ENCODE measurements around the gene KCNC1.

Gene KCNC1

DNA sequence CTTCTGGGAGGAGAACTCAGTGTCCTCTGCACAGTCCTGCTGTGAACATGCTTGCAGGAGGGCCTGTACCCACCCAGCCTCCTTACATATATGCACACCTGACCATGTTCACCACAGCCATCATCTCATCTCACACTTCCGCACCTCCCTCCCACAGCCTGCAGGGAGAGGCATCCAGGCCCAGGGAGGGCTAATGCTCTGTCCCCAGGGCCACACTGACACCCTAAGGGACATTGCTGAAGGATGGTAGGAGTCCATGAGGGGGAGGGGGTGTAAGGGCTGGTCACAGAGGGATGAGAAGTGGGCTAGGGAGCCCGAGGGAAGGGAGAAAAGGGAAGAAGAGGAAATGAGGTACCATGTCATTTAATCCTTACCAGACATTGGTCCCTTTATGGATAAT, 4.4 kb upstream of the KCNC1 start:
- Histone ChIP-seq H3K79me2 (ENCODE audit: low read length) (no peaks in the 10 kb centered on the region), H3K4me3 (ENCODE audit: low read length) (peak overlapping the region; percentile 24; the same call in 1 of the 2 replicates), H4K20me1 (ENCODE audit: insufficient read depth, low read length) (0 out of 2 replicates have a peak, but pooled peaks cover 3% of the 10 kb centered on the region), H3K27ac (ENCODE audit: low read length) (no peak overlapping the region), H3K9ac (ENCODE audit: low read length) (no peak overlapping the region), H3K9me3 (ENCODE audit: insufficient read depth, low read length) (no peaks in the 10 kb centered on the region), H2AFZ (ENCODE audit: low read depth, low read length) (peak overlapping the region; percentile 57), H3K4me1 (ENCODE audit: low read length) (no peaks in the 10 kb centered on the region), H3K36me3 (replicated peaks; ENCODE audit: low read depth, low read length) (no peaks in the 10 kb centered on the region), H3K4me2 (ENCODE audit: low read length) (peak overlapping the region; percentile 41), H3K27me3 (ENCODE audit: low read depth, low read length) (peaks cover 13% of the 10 kb centered on the region)
- no peak for TF ChIP-seq EZH2phosphoT487 (IDR thresholded peaks at IDR 0.05; ENCODE audit: low read depth)
- TF ChIP-seq, protein P1, sequence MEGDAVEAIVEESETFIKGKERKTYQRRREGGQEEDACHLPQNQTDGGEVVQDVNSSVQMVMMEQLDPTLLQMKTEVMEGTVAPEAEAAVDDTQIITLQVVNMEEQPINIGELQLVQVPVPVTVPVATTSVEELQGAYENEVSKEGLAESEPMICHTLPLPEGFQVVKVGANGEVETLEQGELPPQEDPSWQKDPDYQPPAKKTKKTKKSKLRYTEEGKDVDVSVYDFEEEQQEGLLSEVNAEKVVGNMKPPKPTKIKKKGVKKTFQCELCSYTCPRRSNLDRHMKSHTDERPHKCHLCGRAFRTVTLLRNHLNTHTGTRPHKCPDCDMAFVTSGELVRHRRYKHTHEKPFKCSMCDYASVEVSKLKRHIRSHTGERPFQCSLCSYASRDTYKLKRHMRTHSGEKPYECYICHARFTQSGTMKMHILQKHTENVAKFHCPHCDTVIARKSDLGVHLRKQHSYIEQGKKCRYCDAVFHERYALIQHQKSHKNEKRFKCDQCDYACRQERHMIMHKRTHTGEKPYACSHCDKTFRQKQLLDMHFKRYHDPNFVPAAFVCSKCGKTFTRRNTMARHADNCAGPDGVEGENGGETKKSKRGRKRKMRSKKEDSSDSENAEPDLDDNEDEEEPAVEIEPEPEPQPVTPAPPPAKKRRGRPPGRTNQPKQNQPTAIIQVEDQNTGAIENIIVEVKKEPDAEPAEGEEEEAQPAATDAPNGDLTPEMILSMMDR (IDR thresholded peaks at IDR 0.05; ENCODE audit: low read depth, low read length): no peak

DNA sequence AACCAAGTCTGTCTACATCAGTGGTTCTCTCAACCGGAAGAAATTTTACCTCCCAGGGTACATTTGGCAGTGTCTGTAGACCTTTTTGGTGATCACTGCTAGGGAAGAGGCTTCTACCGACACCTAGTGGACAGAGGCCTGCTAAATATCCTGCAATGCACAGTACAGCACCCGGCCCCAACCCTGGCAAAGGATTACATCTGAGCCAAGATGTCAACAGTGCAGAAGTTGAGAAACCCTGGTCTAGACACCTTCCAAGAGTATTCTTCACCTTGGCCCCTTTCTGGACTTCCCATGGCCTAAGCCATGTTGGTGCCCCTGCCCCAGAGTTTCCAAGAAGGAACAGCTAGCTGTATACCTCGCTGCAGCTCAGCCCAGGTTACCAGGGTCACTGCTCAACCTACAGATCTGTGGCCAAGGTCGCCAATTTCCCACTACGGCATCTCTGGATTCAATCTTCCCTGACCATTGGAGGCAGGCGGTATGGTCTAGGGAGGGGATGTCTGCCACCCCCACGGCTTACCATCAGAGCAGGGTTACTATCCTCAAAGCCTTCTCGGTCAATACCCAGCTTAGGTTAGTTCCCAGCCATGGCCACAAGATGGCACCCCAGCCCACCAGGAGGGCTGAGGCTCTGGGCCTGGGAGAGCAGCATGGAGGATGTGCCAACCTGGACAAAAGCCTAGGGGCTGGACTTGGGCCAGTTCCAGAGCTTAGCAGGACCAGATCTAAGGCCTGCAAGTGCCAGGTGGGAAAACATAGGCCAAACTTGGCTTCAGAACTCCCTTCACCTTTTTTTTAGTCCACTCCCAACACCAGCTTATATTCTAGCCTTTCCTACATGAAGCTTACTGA, 3.7 kb upstream of the KCNC1 start:
- peak overlapping the region; percentile 24; the same call in 1 of the 2 replicates for H3K4me3 ChIP-seq (ENCODE audit: low read length)
- peak overlapping the region; percentile 57 for H2AFZ ChIP-seq (ENCODE audit: low read depth, low read length)
- H3K4me2 ChIP-seq (ENCODE audit: low read length): peak overlapping the region; percentile 41
- H4K20me1 ChIP-seq (ENCODE audit: insufficient read depth, low read length): 0 out of 2 replicates have a peak, but pooled peaks cover 3% of the 10 kb centered on the region
- no peaks in the 10 kb centered on the region for H3K9me3 ChIP-seq (ENCODE audit: insufficient read depth, low read length)
- H3K27ac ChIP-seq (ENCODE audit: low read length): no peak overlapping the region
- no peaks in the 10 kb centered on the region for H3K4me1 ChIP-seq (ENCODE audit: low read length)
- no peaks in the 10 kb centered on the region for H3K79me2 ChIP-seq (ENCODE audit: low read length)
- H3K36me3 ChIP-seq (replicated peaks; ENCODE audit: low read depth, low read length): no peaks in the 10 kb centered on the region
- TF ChIP-seq EZH2phosphoT487 (IDR thresholded peaks at IDR 0.05; ENCODE audit: low read depth): no peak
- TF ChIP-seq, protein P1 (IDR thresholded peaks at IDR 0.05; ENCODE audit: low read depth, low read length): peak; percentile 73
- no peak overlapping the region for H3K9ac ChIP-seq (ENCODE audit: low read length)
- peaks cover 8% of the 10 kb centered on the region for H3K27me3 ChIP-seq (ENCODE audit: low read depth, low read length)

DNA sequence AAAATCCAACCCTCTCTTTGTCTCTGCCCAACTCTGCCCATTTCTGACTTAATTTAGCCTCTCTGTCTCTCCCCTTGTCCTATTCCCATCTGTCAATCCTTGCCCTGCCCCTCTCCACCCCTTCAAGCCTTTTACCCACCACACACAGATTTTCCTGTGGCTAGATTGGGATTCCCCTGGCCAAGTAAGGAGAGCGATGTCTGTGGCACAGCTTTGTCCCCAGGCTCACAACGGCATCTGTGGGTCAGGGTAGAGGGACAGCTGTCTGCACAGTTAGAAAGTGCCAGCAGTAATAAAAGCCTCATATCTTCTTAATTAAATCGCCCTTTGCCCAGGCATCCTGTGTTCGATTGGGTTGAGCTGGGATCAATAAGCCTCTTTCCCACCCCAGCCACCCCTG, 1.3 kb upstream of the KCNC1 start:
- TF ChIP-seq, protein P1 (IDR thresholded peaks at IDR 0.05; ENCODE audit: low read depth, low read length): no peak
- TF ChIP-seq EZH2phosphoT487 (IDR thresholded peaks at IDR 0.05; ENCODE audit: low read depth): no peak
- Histone ChIP-seq H3K4me2 (ENCODE audit: low read length) (no peak overlapping the region), H3K27ac (ENCODE audit: low read length) (no peak overlapping the region), H3K79me2 (ENCODE audit: low read length) (no peaks in the 10 kb centered on the region), H3K27me3 (ENCODE audit: low read depth, low read length) (peaks cover 6% of the 10 kb centered on the region; the same call in 1 of the 2 replicates), H2AFZ (ENCODE audit: low read depth, low read length) (no peak overlapping the region), H3K4me3 (ENCODE audit: low read length) (no peak overlapping the region), H3K9ac (ENCODE audit: low read length) (no peak overlapping the region), H4K20me1 (ENCODE audit: insufficient read depth, low read length) (0 out of 2 replicates have a peak, but pooled peaks cover 3% of the 10 kb centered on the region), H3K4me1 (ENCODE audit: low read length) (no peaks in the 10 kb centered on the region), H3K9me3 (ENCODE audit: insufficient read depth, low read length) (no peaks in the 10 kb centered on the region), H3K36me3 (replicated peaks; ENCODE audit: low read depth, low read length) (no peaks in the 10 kb centered on the region)

DNA sequence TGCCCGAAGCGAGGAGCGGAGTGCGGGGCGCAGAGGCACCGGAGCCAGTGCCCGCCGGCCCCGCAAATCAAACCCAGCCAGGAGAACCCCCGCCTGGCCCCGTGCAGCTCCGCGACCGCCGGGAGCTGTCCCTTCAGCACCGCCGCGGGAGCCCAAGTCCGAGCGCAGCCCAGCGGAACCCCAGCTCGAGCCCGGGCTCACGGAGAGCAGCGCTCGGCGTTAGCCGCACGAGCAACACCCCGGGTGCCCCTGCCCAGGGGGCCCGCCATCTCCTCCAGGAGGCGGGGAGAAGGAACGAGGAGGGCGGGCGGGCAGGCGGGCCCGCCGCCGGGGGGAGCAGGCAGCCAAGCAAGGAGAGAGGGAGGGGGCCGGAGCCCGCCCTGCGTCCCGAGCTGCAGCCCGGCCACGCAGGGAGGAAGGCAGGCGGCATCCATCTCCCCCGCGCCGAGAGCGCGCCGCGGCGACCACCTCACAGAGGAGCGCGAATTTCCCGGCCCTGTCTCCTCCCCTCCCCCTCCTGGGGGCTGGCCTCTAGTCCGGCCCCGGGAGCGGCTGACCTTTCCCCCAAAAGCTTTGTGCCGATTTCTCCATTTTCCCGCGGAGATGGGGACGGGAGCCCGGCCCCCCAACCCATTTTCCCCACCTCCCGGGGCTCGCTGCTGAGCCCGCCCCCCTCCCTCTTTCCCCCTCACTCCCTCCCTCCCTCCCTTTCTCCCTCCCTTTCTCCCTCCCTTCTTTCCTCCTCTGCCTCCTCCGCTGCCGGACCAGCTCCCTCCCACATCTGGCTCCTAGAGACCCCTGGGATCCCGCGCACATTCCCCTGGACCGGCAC, 621 bp downstream of the KCNC1 start:
- 0 out of 2 replicates have a peak, but pooled peaks cover 3% of the 10 kb centered on the region for H4K20me1 ChIP-seq (ENCODE audit: insufficient read depth, low read length)
- peak overlapping the region; percentile 68 for H3K4me2 ChIP-seq (ENCODE audit: low read length)
- TF ChIP-seq, protein P1 (IDR thresholded peaks at IDR 0.05; ENCODE audit: low read depth, low read length): no peak
- TF ChIP-seq EZH2phosphoT487 (IDR thresholded peaks at IDR 0.05; ENCODE audit: low read depth): no peak
- no peaks in the 10 kb centered on the region for H3K9me3 ChIP-seq (ENCODE audit: insufficient read depth, low read length)
- H2AFZ ChIP-seq (ENCODE audit: low read depth, low read length): no peak overlapping the region
- no peaks in the 10 kb centered on the region for H3K27me3 ChIP-seq (ENCODE audit: low read depth, low read length)
- H3K79me2 ChIP-seq (ENCODE audit: low read length): no peaks in the 10 kb centered on the region
- H3K9ac ChIP-seq (ENCODE audit: low read length): no peak overlapping the region
- no peak overlapping the region for H3K27ac ChIP-seq (ENCODE audit: low read length)
- H3K4me3 ChIP-seq (ENCODE audit: low read length): peak overlapping the region; percentile 69
- H3K4me1 ChIP-seq (ENCODE audit: low read length): no peaks in the 10 kb centered on the region
- H3K36me3 ChIP-seq (replicated peaks; ENCODE audit: low read depth, low read length): no peaks in the 10 kb centered on the region
